Nucleus accumbens (tissue), 56 donors: ENCODE data around the gene LSP1.

ENCODE experiments used
- DNase-seq, 56 donors: peaks; one replicate each; lab custom pipeline; 2025; lab: John Stamatoyannopoulos, UW

LSP1 gene

GRCh38 chr11:1847006-1847735, 5.7 kb upstream of the LSP1 start:
- no peak for DNase-seq

GRCh38 chr11:1847926-1848639, 4.8 kb upstream of the LSP1 start:
- no peak for DNase-seq

GRCh38 chr11:1848640-1849430, 4.0 kb upstream of the LSP1 start:
- no peak for DNase-seq

- no peak for DNase-seq
Observed at GRCh38 chr11:1851468-1852180, 1.3 kb upstream of the LSP1 start.

- DNase-seq, result no peak
Observed at GRCh38 chr11:1852271-1852876, 510 bp upstream of the LSP1 start.

GRCh38 chr11:1853376-1854131, 670 bp downstream of the LSP1 start:
- DNase-seq, result no peak

GRCh38 chr11:1854132-1854948, 1.5 kb downstream of the LSP1 start:
- no peak for DNase-seq

- DNase-seq, result no peak
Observed at GRCh38 chr11:1854949-1855885, 2.3 kb downstream of the LSP1 start.

- no peak for DNase-seq
Observed at GRCh38 chr11:1855886-1856265, 3.0 kb downstream of the LSP1 start.

- no peak for DNase-seq
Observed at GRCh38 chr11:1856306-1857005, 3.6 kb downstream of the LSP1 start.

GRCh38 chr11:1857064-1857463, 4.2 kb downstream of the LSP1 start:
- no peak for DNase-seq

GRCh38 chr11:1858154-1858553, 5.3 kb downstream of the LSP1 start:
- DNase-seq, result no peak

- no peak for DNase-seq
Observed at GRCh38 chr11:1858576-1858975, 5.7 kb downstream of the LSP1 start.

GRCh38 chr11:1859004-1859403, 6.1 kb downstream of the LSP1 start:
- no peak for DNase-seq

- no peak for DNase-seq
Observed at GRCh38 chr11:1860108-1860507, 7.2 kb downstream of the LSP1 start.

- DNase-seq, result no peak
Observed at GRCh38 chr11:1861435-1862411, 8.8 kb downstream of the LSP1 start.
